Lower lobe of right lung (tissue), 2 donors: ENCODE measurements around the gene FARS2. TPM values are rescaled to one million over a fixed set of nuclear protein-coding genes. Genes with fewer than 3 reads are reported as not detected.

Experiments used
- ATAC-seq, 2 donors: fragments of 200-7000 bp; cut with Tn5 transposase; one replicate each; pipeline ENCODE4 v1.9.1; 2020 to 2022; ENCODE audit warnings: mild to moderate bottlenecking in 2 of 2, moderate library complexity in 2 of 2
- DNase-seq: peaks from one replicate; pipeline ENCODE4 v3.0.0-alpha.2; 2020
- H3K27ac ChIP-seq: fragments of 200-600 bp; one replicate; pipeline ENCODE4 v1.8.0; 2022
- H3K27me3 ChIP-seq: fragments of 200-600 bp; one replicate; pipeline ENCODE4 v1.8.0; 2022; ENCODE audit warnings: low read depth
- H3K36me3 ChIP-seq: fragments of 200-600 bp; one replicate; pipeline ENCODE4 v1.8.0; 2022; ENCODE audit warnings: mild to moderate bottlenecking
- H3K4me1 ChIP-seq: fragments of 200-600 bp; one replicate; pipeline ENCODE4 v1.8.0; 2022
- H3K4me3 ChIP-seq: fragments of 200-600 bp; one replicate; pipeline ENCODE4 v1.8.0; 2022; ENCODE audit warnings: mild to moderate bottlenecking
- H3K9me3 ChIP-seq: fragments of 200-600 bp; one replicate; pipeline ENCODE4 v1.8.0; 2022
- intact Hi-C: fragments of 100-400 bp; cut with DNase I; formaldehyde crosslinking; loops from one replicate; pipeline ENCODE4 v1.11.0; 2022
- total RNA-seq: library from RNA; stranded (reverse); fragmentation: NEBNext Ultra II Directional; extraction: Animal tissue kit (Norgen Biotek cat#: 25700); gene quantifications from one replicate; pipeline ENCODE4 v1.2.1, GENCODE V29; 2021
- TF ChIP-seq, protein P1 (sequence below): fragments of 200-600 bp; IDR thresholded peaks from one replicate; pipeline ENCODE4 v1.8.0; 2022; ENCODE audit warnings: antibody characterized with exemption, mild to moderate bottlenecking
- donor health status: DM: no; HTN: yes; CAD: no; lungs with severe emphysema.

Gene FARS2
- total RNA-seq, 1 donor from 2014 or later, result 17.0 TPM

DNA sequence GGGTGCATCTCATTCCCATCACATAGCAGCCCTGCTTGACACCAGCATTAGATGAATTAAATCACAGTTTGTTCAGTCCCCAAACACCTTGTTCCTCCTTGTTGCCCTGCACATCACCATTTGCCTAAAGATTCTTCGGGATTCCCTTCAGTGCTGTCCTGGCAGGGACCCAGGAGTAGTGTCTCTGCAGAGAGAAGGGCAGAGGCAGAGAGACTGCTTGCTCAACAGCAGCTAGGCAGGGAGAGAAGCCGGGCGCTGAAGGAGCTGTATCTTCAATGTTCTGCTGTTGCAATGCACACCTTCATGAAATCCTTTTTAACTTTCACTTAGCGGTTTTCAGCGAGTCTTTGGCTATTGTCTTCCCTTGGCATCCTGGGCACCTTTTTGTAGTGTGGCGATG is 362.9 kb downstream of the FARS2 start:
- ATAC-seq, result no peak
- intact Hi-C loops, result no loop called here

DNA sequence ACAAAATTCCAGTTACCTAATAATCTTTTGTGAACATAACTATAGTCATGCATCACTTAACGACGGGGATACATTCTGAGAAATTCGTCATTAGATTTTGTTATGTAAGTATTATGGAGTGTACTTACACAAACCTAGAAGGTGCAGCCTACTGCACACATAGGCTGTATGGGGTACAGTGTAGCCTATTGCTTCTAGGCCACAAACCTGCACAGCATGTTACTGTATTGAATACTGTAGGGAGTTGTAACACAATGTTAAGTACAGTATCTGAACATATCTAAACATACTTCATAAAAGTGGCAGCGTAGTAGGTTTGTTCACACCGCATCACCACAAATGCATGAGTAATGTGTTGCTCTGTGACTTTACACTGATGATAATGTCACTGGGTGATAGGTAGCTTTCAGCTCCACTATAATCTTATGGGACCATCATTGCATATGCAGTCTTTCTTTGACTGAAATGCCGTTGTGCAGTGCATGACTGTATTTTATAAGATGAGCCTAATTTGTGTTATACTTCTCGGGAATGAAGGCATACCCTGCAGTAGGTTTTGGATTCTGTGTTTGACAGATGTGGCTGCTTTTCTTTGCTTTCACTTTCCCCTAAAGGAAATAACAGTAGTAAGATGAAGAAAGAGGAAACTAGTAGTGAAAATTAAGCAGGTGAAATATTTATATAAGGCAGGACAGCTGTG is 365.6 kb downstream of the FARS2 start:
- intact Hi-C loops, result no loop called here
- TF ChIP-seq, protein P1, sequence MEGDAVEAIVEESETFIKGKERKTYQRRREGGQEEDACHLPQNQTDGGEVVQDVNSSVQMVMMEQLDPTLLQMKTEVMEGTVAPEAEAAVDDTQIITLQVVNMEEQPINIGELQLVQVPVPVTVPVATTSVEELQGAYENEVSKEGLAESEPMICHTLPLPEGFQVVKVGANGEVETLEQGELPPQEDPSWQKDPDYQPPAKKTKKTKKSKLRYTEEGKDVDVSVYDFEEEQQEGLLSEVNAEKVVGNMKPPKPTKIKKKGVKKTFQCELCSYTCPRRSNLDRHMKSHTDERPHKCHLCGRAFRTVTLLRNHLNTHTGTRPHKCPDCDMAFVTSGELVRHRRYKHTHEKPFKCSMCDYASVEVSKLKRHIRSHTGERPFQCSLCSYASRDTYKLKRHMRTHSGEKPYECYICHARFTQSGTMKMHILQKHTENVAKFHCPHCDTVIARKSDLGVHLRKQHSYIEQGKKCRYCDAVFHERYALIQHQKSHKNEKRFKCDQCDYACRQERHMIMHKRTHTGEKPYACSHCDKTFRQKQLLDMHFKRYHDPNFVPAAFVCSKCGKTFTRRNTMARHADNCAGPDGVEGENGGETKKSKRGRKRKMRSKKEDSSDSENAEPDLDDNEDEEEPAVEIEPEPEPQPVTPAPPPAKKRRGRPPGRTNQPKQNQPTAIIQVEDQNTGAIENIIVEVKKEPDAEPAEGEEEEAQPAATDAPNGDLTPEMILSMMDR, result no peak
- Histone ChIP-seq H3K9me3 (no peaks in the 10 kb centered on the region), H3K36me3 (no peaks in the 10 kb centered on the region), H3K27ac (no peak overlapping the region), H3K27me3 (no peaks in the 10 kb centered on the region), H3K4me1 (no peaks in the 10 kb centered on the region), H3K4me3 (no peak overlapping the region)
- DNase-seq (no peak), ATAC-seq (no peak)

More for the DNA sequence above, 362.9 kb downstream of the FARS2 start:
- Histone ChIP-seq H3K36me3 (no peaks in the 10 kb centered on the region), H3K9me3 (no peaks in the 10 kb centered on the region), H3K4me1 (no peaks in the 10 kb centered on the region), H3K27ac (no peak overlapping the region), H3K27me3 (no peaks in the 10 kb centered on the region), H3K4me3 (no peak overlapping the region)
- TF ChIP-seq, protein P1, result no peak
- no peak for DNase-seq

DNA sequence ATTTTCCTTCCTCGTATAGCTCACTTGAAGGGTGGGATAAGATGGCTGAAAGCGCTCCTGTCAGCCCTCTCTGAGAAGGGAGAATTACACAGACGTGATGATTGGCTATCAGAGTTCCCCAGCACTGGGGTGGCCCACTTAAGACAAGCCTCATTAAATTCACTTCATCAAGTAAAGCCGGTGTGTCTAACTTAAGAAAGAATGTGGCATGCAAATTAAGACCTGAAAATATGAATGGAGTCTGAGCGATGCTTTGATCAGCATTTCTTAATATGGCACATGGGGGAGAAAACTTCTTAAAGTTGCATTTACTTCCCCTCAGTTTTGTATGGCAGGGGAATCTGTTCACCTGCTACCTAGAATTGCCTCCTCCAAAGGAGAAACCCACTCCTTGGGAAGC is 369.3 kb downstream of the FARS2 start:
- no peak for ATAC-seq
- no peaks in the 10 kb centered on the region for H3K36me3 ChIP-seq
- H3K27me3 ChIP-seq, result no peaks in the 10 kb centered on the region
- intact Hi-C loops, result no loop called here
- H3K4me3 ChIP-seq, result no peak overlapping the region
- no peak for DNase-seq
- no peak overlapping the region for H3K27ac ChIP-seq
- no peaks in the 10 kb centered on the region for H3K4me1 ChIP-seq
- H3K9me3 ChIP-seq, result no peaks in the 10 kb centered on the region
- TF ChIP-seq, protein P1, result no peak

DNA sequence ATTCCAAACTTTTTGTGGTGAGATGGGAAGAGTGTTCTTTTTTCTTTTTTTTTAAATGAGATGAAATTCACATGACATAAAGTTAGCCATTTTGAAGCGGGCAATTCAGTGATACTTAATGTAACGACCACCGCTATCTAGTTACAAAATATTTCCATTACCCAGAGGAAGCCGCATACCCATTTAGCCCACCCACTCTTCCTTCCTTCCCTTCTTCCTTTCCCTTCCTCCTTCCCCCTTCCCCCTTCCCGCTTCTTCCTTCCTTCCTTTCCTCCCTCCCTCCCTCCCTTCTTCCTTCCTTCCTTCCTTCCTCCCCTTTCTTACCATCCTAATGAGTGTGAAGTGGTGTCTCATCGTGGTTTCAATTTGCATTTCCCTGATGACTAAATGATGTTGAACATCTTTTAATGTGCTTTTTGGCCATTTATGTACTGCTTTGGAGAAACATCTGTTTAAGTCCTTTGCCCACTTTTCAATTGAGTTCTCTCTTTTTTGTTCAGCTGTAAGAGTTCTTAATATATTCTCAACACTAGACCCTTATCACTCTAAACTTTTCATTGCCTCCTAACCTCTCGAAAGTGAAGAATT is 371.1 kb downstream of the FARS2 start:
- TF ChIP-seq, protein P1, result no peak

DNA sequence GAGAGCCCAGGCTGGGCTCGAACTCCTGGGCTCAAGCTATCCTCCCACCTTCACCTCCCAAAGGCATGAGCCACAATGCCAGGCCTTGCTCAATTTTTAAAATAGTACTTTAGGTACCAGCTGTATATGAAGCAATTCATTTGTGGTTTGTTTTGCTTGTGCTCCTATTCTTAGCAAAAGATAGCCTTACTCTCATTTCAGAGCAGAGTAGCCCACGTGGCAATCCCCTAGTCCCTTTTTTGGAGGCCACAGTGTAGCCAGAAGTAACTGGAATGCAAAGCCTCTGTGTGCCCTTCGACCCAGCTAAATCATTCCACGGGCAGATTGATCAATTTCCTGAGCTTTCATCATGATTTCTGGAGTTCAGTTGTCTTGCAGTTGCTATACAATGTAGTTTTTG is 373.2 kb downstream of the FARS2 start:
- TF ChIP-seq, protein P1, result no peak

More for the DNA sequence above, 371.1 kb downstream of the FARS2 start:
- H3K4me1 ChIP-seq, result no peaks in the 10 kb centered on the region
- H3K27ac ChIP-seq, result no peak overlapping the region
- H3K4me3 ChIP-seq, result no peak overlapping the region
- no peaks in the 10 kb centered on the region for H3K9me3 ChIP-seq
- intact Hi-C loops, result no loop called here
- DNase-seq (no peak), ATAC-seq (no peak)
- no peaks in the 10 kb centered on the region for H3K27me3 ChIP-seq
- H3K36me3 ChIP-seq, result no peaks in the 10 kb centered on the region

More for the DNA sequence above, 373.2 kb downstream of the FARS2 start:
- DNase-seq (no peak), ATAC-seq (no peak)
- H3K27ac ChIP-seq, result no peak overlapping the region
- H3K36me3 ChIP-seq, result no peaks in the 10 kb centered on the region
- H3K9me3 ChIP-seq, result no peaks in the 10 kb centered on the region
- H3K27me3 ChIP-seq, result no peaks in the 10 kb centered on the region
- no peaks in the 10 kb centered on the region for H3K4me1 ChIP-seq
- intact Hi-C loops, result no loop called here
- no peak overlapping the region for H3K4me3 ChIP-seq
